Right lobe of liver (tissue), 6 donors: Measurements from ENCODE around the gene LAMB2. TPM values are rescaled to one million over a fixed set of nuclear protein-coding genes. Genes with fewer than 3 reads are reported as not detected.

Experiments used
- ATAC-seq, 4 donors: fragments of 200-7000 bp; cut with Tn5 transposase; one replicate each; pipeline ENCODE4 v1.9.1; 2020; ENCODE audit warnings: mild to moderate bottlenecking in 4 of 4, moderate library complexity in 4 of 4
- DNase-seq, 3 donors: peaks; one replicate each; pipeline ENCODE4 v3.0.0-alpha.2; 2020
- H3K27ac ChIP-seq, 3 donors: fragments of 200-600 bp; one replicate each; pipeline ENCODE4 v1.8.0; 2022
- H3K27me3 ChIP-seq, 2 donors: fragments of 200-600 bp; one replicate each; pipeline ENCODE4 v1.8.0; 2022
- H3K36me3 ChIP-seq, 4 donors: fragments of 200-600 bp; sonication (generic) in 1 of 4; one replicate each; pipeline versions ENCODE4 v1.5.1 to v1.8.0; 2017 to 2022; ENCODE audit warnings: control low read depth in 1 of 4
- H3K4me1 ChIP-seq, 4 donors: fragments of 200-600 bp; sonication (generic) in 1 of 4; one replicate each; pipeline versions ENCODE4 v1.5.1 to v1.8.0; 2017 to 2022; ENCODE audit warnings: control low read depth in 1 of 4
- H3K4me3 ChIP-seq, 3 donors: fragments of 200-600 bp; one replicate each; pipeline ENCODE4 v1.8.0; 2022
- H3K9me3 ChIP-seq, 4 donors: fragments of 200-600 bp; sonication (generic) in 1 of 4; one replicate each; pipeline versions ENCODE4 v1.5.1 to v1.8.0; 2017 to 2022; ENCODE audit warnings: control low read depth in 1 of 4
- POLR2A ChIP-seq: fragments of 450-650 bp; IDR thresholded peaks from one replicate; pipeline ENCODE4 v1.6.1; 2017; ENCODE audit warnings: antibody characterized with exemption, mild to moderate bottlenecking
- WGBS: methylation state at CpG from one replicate; pipeline ENCODE4 v1.1.6; 2018; ENCODE audit warnings: low coverage, low lambda C conversion rate; ENCODE audit not compliant: insufficient coverage; ENCODE audit errors: missing lambda C conversion rate; 5-methylcytosine and 5-hydroxymethylcytosine counted together
- intact Hi-C, 2 donors: fragments of 100-400 bp; cut with DNase I; formaldehyde crosslinking; loops; one replicate each; pipeline versions ENCODE4 v1.11.2 to v1.14.1; 2022
- total RNA-seq, 6 experiments: library from RNA; depleted of rRNA in 2 of 6; stranded (reverse); fragments of >200 nt in 2 of 6; fragmentation: NEBNext Ultra II Directional in 3 of 6; extraction: Animal tissue kit (Norgen Biotek cat#: 25700) in 3 of 6; gene quantifications; one replicate each; pipeline versions ENCODE4 v1.1.0 to v1.2.4, GENCODE V29; 2016 to 2023
- TF ChIP-seq, protein P1 (sequence below), 4 donors: fragments of 200-600 bp in 3 of 4; fragments of 450-650 bp in 1 of 4; IDR thresholded peaks; one replicate each; pipeline versions ENCODE4 v1.5.1 to v1.8.0; 2016 to 2022; ENCODE audit warnings: antibody characterized with exemption in 4 of 4, mild to moderate bottlenecking in 2 of 4
- donor health status: DM: no; HTN: yes; CAD: no.
- donor health status: DM: no; HTN: no; CAD: no.
- donor health status: DM: no; HTN: no; CAD: no.
- donor health status: DM: no; HTN: yes; CAD: no.
- donor health status: DM: no; HTN: yes; CAD: no.

The LAMB2 gene
- total RNA-seq, 6 experiments from 2014 or later: 129 to 192 (median 163) TPM

- no peak overlapping the region for H3K27ac ChIP-seq
- no CpG with 5 or more reads among the region's 14 CpGs for WGBS
- no peak for DNase-seq
These were observed 24.5 kb downstream of the LAMB2 start for GRCh38 chr3:49108346-49108745.

GRCh38 chr3:49104427-49105291 lies 28.2 kb downstream of the LAMB2 start, which contains the start of gene QARS1:
Gene QARS1, minus strand, starts transcription at chr3:49104757. Its CDS starts 24 bp downstream, at chr3:49104733.
- peak within 1 kb of the TSS; percentile 90 to 96 (median 94) for H3K4me3 ChIP-seq
- H3K27ac ChIP-seq: peak within 1 kb of the TSS; percentile 37 to 68 (median 59)
- H3K9me3 ChIP-seq: no peaks in the 10 kb centered on the region
- no peaks in the 10 kb centered on the region for H3K27me3 ChIP-seq
- intact Hi-C loops: no loop called here
- DNase-seq (peak; percentile 91 to 94 (median 92)), ATAC-seq (peak; percentile 97 to 99 (median 98))
- peaks cover 0 to 15% (median 0%) of the 10 kb centered on the region in 4 donors for H3K4me1 ChIP-seq
- WGBS: 0% methylated on average over 7 of the region's 50 CpGs
- peaks cover 0 to 49% (median 17%) of the 10 kb centered on the region in 4 donors for H3K36me3 ChIP-seq
- peak; percentile 56 for TF ChIP-seq POLR2A
- TF ChIP-seq, protein P1, sequence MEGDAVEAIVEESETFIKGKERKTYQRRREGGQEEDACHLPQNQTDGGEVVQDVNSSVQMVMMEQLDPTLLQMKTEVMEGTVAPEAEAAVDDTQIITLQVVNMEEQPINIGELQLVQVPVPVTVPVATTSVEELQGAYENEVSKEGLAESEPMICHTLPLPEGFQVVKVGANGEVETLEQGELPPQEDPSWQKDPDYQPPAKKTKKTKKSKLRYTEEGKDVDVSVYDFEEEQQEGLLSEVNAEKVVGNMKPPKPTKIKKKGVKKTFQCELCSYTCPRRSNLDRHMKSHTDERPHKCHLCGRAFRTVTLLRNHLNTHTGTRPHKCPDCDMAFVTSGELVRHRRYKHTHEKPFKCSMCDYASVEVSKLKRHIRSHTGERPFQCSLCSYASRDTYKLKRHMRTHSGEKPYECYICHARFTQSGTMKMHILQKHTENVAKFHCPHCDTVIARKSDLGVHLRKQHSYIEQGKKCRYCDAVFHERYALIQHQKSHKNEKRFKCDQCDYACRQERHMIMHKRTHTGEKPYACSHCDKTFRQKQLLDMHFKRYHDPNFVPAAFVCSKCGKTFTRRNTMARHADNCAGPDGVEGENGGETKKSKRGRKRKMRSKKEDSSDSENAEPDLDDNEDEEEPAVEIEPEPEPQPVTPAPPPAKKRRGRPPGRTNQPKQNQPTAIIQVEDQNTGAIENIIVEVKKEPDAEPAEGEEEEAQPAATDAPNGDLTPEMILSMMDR (IDR thresholded peaks at IDR 0.05): no peak

More at GRCh38 chr3:49108346-49108745, 24.5 kb downstream of the LAMB2 start:
- Histone ChIP-seq H3K9me3 (no peaks in the 10 kb centered on the region), H3K27me3 (no peaks in the 10 kb centered on the region), H3K36me3 (peaks cover 0 to 60% (median 27%) of the 10 kb centered on the region in 4 donors), H3K4me1 (peaks cover 0 to 14% (median 0%) of the 10 kb centered on the region in 4 donors), H3K4me3 (no peak overlapping the region)
- TF ChIP-seq, protein P1 (IDR thresholded peaks at IDR 0.05): no peak
- no peak for TF ChIP-seq POLR2A
- no peak for ATAC-seq
- intact Hi-C loops: no loop called here

GRCh38 chr3:49104052-49104426 lies 28.8 kb downstream of the LAMB2 start:
- H3K9me3 ChIP-seq: no peaks in the 10 kb centered on the region
- DNase-seq (no peak), ATAC-seq (no peak)
- 2% methylated on average over 7 of the region's 8 CpGs for whole genome bisulfite sequencing
- H3K36me3 ChIP-seq: peaks cover 0 to 49% (median 17%) of the 10 kb centered on the region in 4 donors
- peaks cover 0 to 15% (median 0%) of the 10 kb centered on the region in 4 donors for H3K4me1 ChIP-seq
- H3K27ac ChIP-seq: peak overlapping the region; percentile 37 to 68 (median 59)
- TF ChIP-seq, protein P1 (IDR thresholded peaks at IDR 0.05): no peak
- TF ChIP-seq POLR2A: no peak
- intact Hi-C loops: no loop called here
- H3K4me3 ChIP-seq: peak overlapping the region; percentile 90 to 96 (median 94)
- no peaks in the 10 kb centered on the region for H3K27me3 ChIP-seq

GRCh38 chr3:49100046-49100615 lies 32.7 kb downstream of the LAMB2 start:
- Histone ChIP-seq H3K4me1 (peaks cover 0 to 9% (median under 1%) of the 10 kb centered on the region in 4 donors), H3K4me3 (no peak overlapping the region), H3K36me3 (peaks cover 0 to 53% (median 21%) of the 10 kb centered on the region in 4 donors), H3K27me3 (no peaks in the 10 kb centered on the region), H3K9me3 (no peaks in the 10 kb centered on the region), H3K27ac (no peak overlapping the region)
- DNase-seq: peak in 1 of 3 donors; percentile 40
- TF ChIP-seq, protein P1 (IDR thresholded peaks at IDR 0.05): no peak
- no peak for TF ChIP-seq POLR2A
- ATAC-seq: no peak
- intact Hi-C loops: no loop called here
- 100% methylated on average over 1 of the region's 11 CpGs for WGBS
